GM13976 (cell line): Measurements from ENCODE around the gene DCAF12.

Source experiments
- DNase-seq: peaks from one replicate; pipeline ENCODE4 v3.0.0; 2012; ENCODE audit warnings: low spot score
- CTCF ChIP-seq: IDR thresholded peaks from 2 replicates; pipeline ENCODE4 v1.5.1; 2012; ENCODE audit warnings: borderline replicate concordance, mild to moderate bottlenecking; ENCODE audit not compliant: insufficient read depth; ENCODE audit errors: extremely low read depth, missing control alignments, control extremely low read depth
- in situ Hi-C: fragments of 300-500 bp; cut with MboI; formaldehyde crosslinking; loops from one replicate; pipeline ENCODE4 v1.12.0; 2022; ENCODE audit warnings: low sequenced_read_pairs, mixed read lengths, inconsistent platforms; ENCODE audit not compliant: unreplicated experiment

Gene DCAF12

DNA sequence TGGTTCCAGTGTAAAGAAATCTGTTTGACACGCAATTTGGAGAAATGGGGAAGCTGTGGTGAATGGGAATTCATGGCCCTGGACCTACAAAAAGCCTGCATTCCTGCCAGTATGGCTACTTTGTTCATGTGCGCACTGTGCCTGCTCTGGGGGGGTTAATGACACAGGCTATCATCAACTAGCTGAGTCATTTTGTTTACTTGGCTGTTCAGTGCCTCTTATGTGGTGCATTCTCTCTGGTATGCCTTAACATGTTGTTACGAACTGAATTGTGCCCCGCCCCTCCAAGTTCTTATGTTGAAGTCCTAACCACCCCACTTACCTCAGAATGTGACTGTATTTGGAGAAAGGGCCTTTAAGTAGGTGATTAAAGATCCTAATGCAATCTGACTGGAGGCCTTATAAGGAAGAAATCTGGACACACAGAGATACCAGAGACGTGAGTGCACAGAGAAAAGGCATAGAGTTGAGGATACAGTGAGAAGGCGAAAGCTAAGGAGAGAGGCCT lies 31.9 kb upstream of the DCAF12 start:
- no peak for DNase-seq
- in situ Hi-C loops = no loop called here
- no peak for TF ChIP-seq CTCF

- in situ Hi-C loops = no loop called here
- no peak for DNase-seq
- no peak for TF ChIP-seq CTCF
These were observed 31.4 kb upstream of the DCAF12 start for GRCh38 chr9:34157898-34158297.

GRCh38 chr9:34157318-34157717 lies 30.8 kb upstream of the DCAF12 start:
- in situ Hi-C loops = no loop called here
- no peak for TF ChIP-seq CTCF
- DNase-seq = no peak

DNA sequence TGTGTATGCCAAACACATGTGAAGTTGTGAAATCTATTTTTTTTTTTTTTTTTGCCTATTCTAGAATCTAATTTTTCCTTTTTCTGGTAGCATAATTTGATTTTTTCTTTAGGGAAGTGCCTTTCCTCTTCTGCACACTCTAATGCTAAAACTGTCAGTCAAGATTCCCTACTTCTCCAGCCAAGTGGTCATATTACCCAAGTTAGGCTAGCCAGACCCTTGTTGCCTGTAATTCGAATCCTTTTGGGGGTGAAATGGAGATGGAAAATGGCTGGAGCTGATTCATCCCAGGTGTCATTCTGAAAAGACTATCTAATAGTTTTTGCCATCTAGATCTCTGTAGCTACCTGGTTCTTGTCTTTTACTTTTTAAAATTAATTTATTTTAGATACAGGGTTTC lies 27.6 kb upstream of the DCAF12 start:
- DNase-seq = no peak
- no peak for TF ChIP-seq CTCF
- in situ Hi-C loops = no loop called here

DNA sequence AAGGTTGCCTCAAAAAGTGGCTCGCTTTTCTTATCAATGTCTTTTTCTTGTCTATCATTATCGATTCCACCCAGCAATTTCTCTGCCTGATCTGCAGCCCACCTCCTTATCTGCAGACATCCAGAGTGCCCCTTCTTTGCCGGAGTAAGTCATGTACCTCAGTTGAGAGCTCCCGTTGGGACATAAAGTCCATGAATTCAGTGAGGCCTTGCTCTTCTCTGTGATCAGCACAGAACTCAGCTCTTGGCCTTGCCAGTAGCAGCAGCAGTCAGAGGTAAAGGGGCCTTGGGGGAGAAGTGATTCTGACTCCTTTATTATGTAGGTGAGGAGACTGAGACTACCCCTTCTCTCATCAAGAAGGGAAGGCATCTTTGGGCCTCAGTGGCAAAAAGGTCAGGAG lies 24.9 kb upstream of the DCAF12 start:
- in situ Hi-C loops = no loop called here
- no peak for DNase-seq
- TF ChIP-seq CTCF = no peak

- no peak for TF ChIP-seq CTCF
- in situ Hi-C loops = no loop called here
- DNase-seq = no peak
These were observed 18.7 kb upstream of the DCAF12 start for GRCh38 chr9:34145165-34145564.

DNA sequence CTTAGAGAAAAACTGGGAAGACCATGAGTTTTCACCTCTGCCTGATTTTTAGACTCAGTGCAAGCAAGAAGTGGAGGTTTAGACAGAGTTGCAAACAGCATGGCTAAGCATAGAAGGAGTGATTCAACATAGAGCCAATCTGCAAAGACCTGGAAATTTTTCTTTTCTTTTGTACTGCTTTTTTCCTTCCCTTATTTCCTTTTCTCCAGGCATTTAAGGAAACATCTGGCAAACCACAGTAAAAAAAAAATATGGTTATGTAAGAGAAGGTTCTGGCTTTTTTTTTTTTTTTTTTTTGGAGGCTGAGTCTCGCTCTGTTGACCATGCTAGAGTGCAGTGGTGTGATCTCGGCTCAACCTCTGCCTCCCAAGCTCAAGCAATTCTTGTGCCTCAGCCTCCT lies 16.6 kb upstream of the DCAF12 start:
- TF ChIP-seq CTCF = no peak
- DNase-seq = no peak
- in situ Hi-C loops = no loop called here
